ENCODE data around the gene SERPINB1. TPM values are rescaled to one million over a fixed set of nuclear protein-coding genes. Genes with fewer than 3 reads are reported as not detected.

Gene SERPINB1
- total RNA-seq, 2 experiments from 2014 or later: 58.3 to 58.4 TPM

- H3K4me1 Mint-ChIP-seq (ENCODE audit: low read depth): peaks cover 35% of the 10 kb centered on the region
- Histone ChIP-seq H3K36me3 (ENCODE audit: insufficient read depth, low read length) (no peaks in the 10 kb centered on the region), H3K27me3 (ENCODE audit: control insufficient read depth in 1 of 2, insufficient read depth in 2 of 2, low read length in 2 of 2) (no peaks in the 10 kb centered on the region), H3K4me3 (ENCODE audit: low read length) (no peak overlapping the region), H3K27ac (ENCODE audit: low read depth in 1 of 2, low read length in 2 of 2) (no peak overlapping the region), H3K4me1 (ENCODE audit: insufficient read depth, low read length) (no peaks in the 10 kb centered on the region), H3K9me3 (ENCODE audit: control insufficient read depth in 1 of 2, insufficient read depth in 1 of 2, low read length in 2 of 2) (peaks cover 0 to 11% of the 10 kb centered on the region in 2 experiments)
- intact Hi-C loops (cut with DNase I, micrococcal nuclease): no loop called here
- H3K27me3 Mint-ChIP-seq: no peaks in the 10 kb centered on the region
- no peak overlapping the region for H3K4me3 Mint-ChIP-seq
- peaks cover 5% of the 10 kb centered on the region for H3K36me3 Mint-ChIP-seq (ENCODE audit: low read depth)
- no peak overlapping the region for H3K27ac Mint-ChIP-seq
- no peak for TF ChIP-seq CTCF (IDR thresholded peaks at IDR 0.05)
- ATAC-seq (ENCODE audit: poor library complexity) (no peak), DNase-seq (no peak)
- H3K9me3 Mint-ChIP-seq: peaks cover 6% of the 10 kb centered on the region
- CTCF ChIA-PET: no interaction called here
- POLR2A ChIA-PET: no interaction called here
Observed at GRCh38 chr6:2819978-2820377, 21.7 kb downstream of the SERPINB1 start.

GRCh38 chr6:2819115-2819514, 22.5 kb downstream of the SERPINB1 start:
- Histone ChIP-seq H3K4me1 (ENCODE audit: insufficient read depth, low read length) (no peaks in the 10 kb centered on the region), H3K9me3 (ENCODE audit: control insufficient read depth in 1 of 2, insufficient read depth in 1 of 2, low read length in 2 of 2) (peaks cover 0 to 11% of the 10 kb centered on the region in 2 experiments), H3K27ac (ENCODE audit: low read depth in 1 of 2, low read length in 2 of 2) (no peak overlapping the region), H3K36me3 (ENCODE audit: insufficient read depth, low read length) (no peaks in the 10 kb centered on the region), H3K4me3 (ENCODE audit: low read length) (no peak overlapping the region), H3K27me3 (ENCODE audit: control insufficient read depth in 1 of 2, insufficient read depth in 2 of 2, low read length in 2 of 2) (no peaks in the 10 kb centered on the region)
- intact Hi-C loops (cut with DNase I, micrococcal nuclease): no loop called here
- ATAC-seq (ENCODE audit: poor library complexity) (no peak), DNase-seq (no peak)
- Mint-ChIP-seq H3K9me3 (peaks cover 6% of the 10 kb centered on the region), H3K27ac (no peak overlapping the region), H3K36me3 (ENCODE audit: low read depth) (peaks cover 5% of the 10 kb centered on the region), H3K4me3 (no peak overlapping the region), H3K27me3 (no peaks in the 10 kb centered on the region), H3K4me1 (ENCODE audit: low read depth) (peaks cover 35% of the 10 kb centered on the region)
- POLR2A ChIA-PET: interaction anchor here (0.8 kb wide), 1 partner anchor 170 kb away, joined by 3 read pairs; no protein-coding TSS in a partner anchor
- CTCF ChIA-PET: no interaction called here
- no peak for TF ChIP-seq CTCF (IDR thresholded peaks at IDR 0.05)

- no peak overlapping the region for H3K27ac ChIP-seq (ENCODE audit: low read depth in 1 of 2, low read length in 2 of 2)
- Mint-ChIP-seq H3K9me3 (peaks cover 8% of the 10 kb centered on the region), H3K27ac (no peak overlapping the region), H3K4me3 (no peak overlapping the region), H3K4me1 (ENCODE audit: low read depth) (peaks cover 35% of the 10 kb centered on the region), H3K36me3 (ENCODE audit: low read depth) (peaks cover 5% of the 10 kb centered on the region), H3K27me3 (no peaks in the 10 kb centered on the region)
- ATAC-seq (ENCODE audit: poor library complexity) (no peak), DNase-seq (no peak)
- TF ChIP-seq CTCF (IDR thresholded peaks at IDR 0.05): no peak
- CTCF ChIA-PET: interaction anchor here (1.4 kb wide), 1 partner anchor 27 kb away, joined by 4 read pairs; no protein-coding TSS in a partner anchor
- H3K36me3 ChIP-seq (ENCODE audit: insufficient read depth, low read length): no peaks in the 10 kb centered on the region
- intact Hi-C loops (cut with DNase I, micrococcal nuclease): no loop called here
- POLR2A ChIA-PET: interaction anchor here (0.8 kb wide), 1 partner anchor 171 kb away, joined by 3 read pairs; no protein-coding TSS in a partner anchor
- no peaks in the 10 kb centered on the region for H3K4me1 ChIP-seq (ENCODE audit: insufficient read depth, low read length)
- peaks cover 0 to 11% of the 10 kb centered on the region in 2 experiments for H3K9me3 ChIP-seq (ENCODE audit: control insufficient read depth in 1 of 2, insufficient read depth in 1 of 2, low read length in 2 of 2)
- H3K4me3 ChIP-seq (ENCODE audit: low read length): no peak overlapping the region
- no peaks in the 10 kb centered on the region for H3K27me3 ChIP-seq (ENCODE audit: control insufficient read depth in 1 of 2, insufficient read depth in 2 of 2, low read length in 2 of 2)
Observed at GRCh38 chr6:2818593-2818992, 23.1 kb downstream of the SERPINB1 start.
